ENCODE data around the gene TP63. TPM values are rescaled to one million over a fixed set of nuclear protein-coding genes. Genes with fewer than 3 reads are reported as not detected.

TP63 gene
- not detected for total RNA-seq

GRCh38 chr3:189631373-189631408 lies at the start of gene TP63:
Gene TP63 (plus strand): TSS chr3:189631389. CDS start chr3:189631516, 127 bp downstream.
- no peak for TF ChIP-seq CTCF (IDR thresholded peaks at IDR 0.05)
- intact Hi-C loops (cut with DNase I) = no loop called here
- no peak within 1 kb of the TSS for H3K4me3 ChIP-seq
- H3K4me1 ChIP-seq = peaks cover 0 to 10% of the 10 kb centered on the region in 2 donors
- no peak for DNase-seq (ENCODE audit: low spot score in 2 of 2)
- H3K36me3 ChIP-seq = no peaks in the 10 kb centered on the region
- no peaks in the 10 kb centered on the region for H3K9me3 ChIP-seq
- H3K27ac ChIP-seq = no peak within 1 kb of the TSS
- H3K27me3 ChIP-seq = no peaks in the 10 kb centered on the region

- intact Hi-C loops (cut with DNase I) = no loop called here
- Histone ChIP-seq H3K4me3 (no peak overlapping the region), H3K27me3 (no peaks in the 10 kb centered on the region), H3K9me3 (no peaks in the 10 kb centered on the region), H3K27ac (no peak overlapping the region), H3K4me1 (no peaks in the 10 kb centered on the region), H3K36me3 (no peaks in the 10 kb centered on the region)
- TF ChIP-seq CTCF (IDR thresholded peaks at IDR 0.05) = no peak
- no peak for DNase-seq (ENCODE audit: low spot score in 2 of 2)
Observed at GRCh38 chr3:189582179-189582578, 49.0 kb upstream of the TP63 start.

- H3K27me3 ChIP-seq = no peaks in the 10 kb centered on the region
- no peaks in the 10 kb centered on the region for H3K36me3 ChIP-seq
- DNase-seq (ENCODE audit: low spot score in 2 of 2) = no peak
- intact Hi-C loops (cut with DNase I) = no loop called here
- no peak overlapping the region for H3K4me3 ChIP-seq
- no peak overlapping the region for H3K27ac ChIP-seq
- no peak for TF ChIP-seq CTCF (IDR thresholded peaks at IDR 0.05)
- H3K4me1 ChIP-seq = no peaks in the 10 kb centered on the region
- H3K9me3 ChIP-seq = no peaks in the 10 kb centered on the region
Observed at GRCh38 chr3:189584645-189585044, 46.5 kb upstream of the TP63 start.

- no peaks in the 10 kb centered on the region for H3K9me3 ChIP-seq
- H3K36me3 ChIP-seq = no peaks in the 10 kb centered on the region
- no peak for TF ChIP-seq CTCF (IDR thresholded peaks at IDR 0.05)
- intact Hi-C loops (cut with DNase I) = no loop called here
- H3K27ac ChIP-seq = no peak overlapping the region
- no peak overlapping the region for H3K4me3 ChIP-seq
- H3K4me1 ChIP-seq = no peaks in the 10 kb centered on the region
- no peaks in the 10 kb centered on the region for H3K27me3 ChIP-seq
- DNase-seq (ENCODE audit: low spot score in 2 of 2) = no peak
Observed at GRCh38 chr3:189586941-189587663, 44.1 kb upstream of the TP63 start.

GRCh38 chr3:189587664-189588040 lies 43.5 kb upstream of the TP63 start:
- DNase-seq (ENCODE audit: low spot score in 2 of 2) = no peak
- Histone ChIP-seq H3K4me3 (no peak overlapping the region), H3K27ac (no peak overlapping the region), H3K9me3 (no peaks in the 10 kb centered on the region), H3K27me3 (no peaks in the 10 kb centered on the region), H3K36me3 (no peaks in the 10 kb centered on the region), H3K4me1 (no peaks in the 10 kb centered on the region)
- intact Hi-C loops (cut with DNase I) = no loop called here
- TF ChIP-seq CTCF (IDR thresholded peaks at IDR 0.05) = no peak

GRCh38 chr3:189588070-189588469 lies 43.1 kb upstream of the TP63 start:
- Histone ChIP-seq H3K4me1 (no peaks in the 10 kb centered on the region), H3K9me3 (no peaks in the 10 kb centered on the region), H3K27me3 (no peaks in the 10 kb centered on the region), H3K4me3 (no peak overlapping the region), H3K36me3 (no peaks in the 10 kb centered on the region), H3K27ac (no peak overlapping the region)
- no peak for DNase-seq (ENCODE audit: low spot score in 2 of 2)
- intact Hi-C loops (cut with DNase I) = no loop called here
- no peak for TF ChIP-seq CTCF (IDR thresholded peaks at IDR 0.05)

Measured in ascending aorta (tissue), 2 donors.